HG02678 (cell line): ENCODE measurements around the gene ANKZF1.
"Not testable (repeated sequence)": the region's sequence is repeated elsewhere in the genome, so short reads cannot be mapped to it uniquely, and the experiment has no call there.

Source experiments
- ATAC-seq: cut with Tn5 transposase; IDR thresholded peaks from one replicate; pipeline ENCODE4 v1.9.1; 2021; ENCODE audit warnings: mild to moderate bottlenecking, moderate library complexity; ENCODE audit not compliant: unreplicated experiment

The ANKZF1 gene

GRCh38 chr2:219253753-219254589, 24.4 kb downstream of the ANKZF1 start, which contains the start of gene TUBA4A:
Gene TUBA4A, minus strand, starts transcription at chr2:219253918. Its CDS starts 60 bp downstream, at chr2:219253858.
- peak; percentile 61 for ATAC-seq

- peak; percentile 25 for ATAC-seq
Measured at GRCh38 chr2:219254590-219255201, 25.1 kb downstream of the ANKZF1 start.

GRCh38 chr2:219258942-219259341, 29.3 kb downstream of the ANKZF1 start:
- ATAC-seq = not testable (repeated sequence)

- ATAC-seq = no peak
Measured at GRCh38 chr2:219261024-219261855, 31.6 kb downstream of the ANKZF1 start.

GRCh38 chr2:219266232-219266631, 36.6 kb downstream of the ANKZF1 start:
- no peak for ATAC-seq

- ATAC-seq = no peak
Measured at GRCh38 chr2:219266886-219267285, 37.3 kb downstream of the ANKZF1 start.

GRCh38 chr2:219268294-219268693, 38.7 kb downstream of the ANKZF1 start:
- no peak for ATAC-seq

- no peak for ATAC-seq
Measured at GRCh38 chr2:219269362-219270054, 39.9 kb downstream of the ANKZF1 start.

- ATAC-seq = no peak
Measured at GRCh38 chr2:219270055-219270372, 40.4 kb downstream of the ANKZF1 start.

GRCh38 chr2:219271021-219271420, 41.4 kb downstream of the ANKZF1 start:
- no peak for ATAC-seq

- no peak for ATAC-seq
Measured at GRCh38 chr2:219272356-219272755, 42.8 kb downstream of the ANKZF1 start.

GRCh38 chr2:219272995-219273394, 43.4 kb downstream of the ANKZF1 start:
- no peak for ATAC-seq

GRCh38 chr2:219273937-219274336, 44.3 kb downstream of the ANKZF1 start:
- no peak for ATAC-seq

- ATAC-seq = no peak
Measured at GRCh38 chr2:219274361-219274921, 44.8 kb downstream of the ANKZF1 start.

- peak; percentile 26 for ATAC-seq
Measured at GRCh38 chr2:219277703-219278654, 48.4 kb downstream of the ANKZF1 start.

- ATAC-seq = no peak
Measured at GRCh38 chr2:219278655-219279150, 49.1 kb downstream of the ANKZF1 start.

- ATAC-seq = peak; percentile 84
Measured at GRCh38 chr2:219279151-219279915, 49.7 kb downstream of the ANKZF1 start, which contains the start of gene DNAJB2. Gene DNAJB2, plus strand, starts transcription at chr2:219279366. Its CDS starts 468 bp downstream, at chr2:219279834.

- no peak for ATAC-seq
Measured at GRCh38 chr2:219279916-219280516, 50.4 kb downstream of the ANKZF1 start.
